K562 (cell line): Measurements from ENCODE around the gene TRAPPC13. TPM values are rescaled to one million over a fixed set of nuclear protein-coding genes. Genes with fewer than 3 reads are reported as not detected.

Experiments used
- ATAC-seq: fragments of 200-7000 bp; cut with Tn5 transposase; 3 replicates; pipeline ENCODE4 v1.9.1; 2020; ENCODE audit warnings: moderate library complexity
- BruUV-seq: library from RNA; stranded (reverse); fragments of 400-500 nt; replicated peaks from 2 replicates; lab custom pipeline; 2021; lab: Mats Ljungman, UMichigan
- CTCF ChIA-PET: fragments of 300-600 bp; formaldehyde crosslinking; extraction: SDS; loops from one replicate; lab custom pipeline; 2021; ENCODE audit warnings: low intra/inter-chr PET ratio; lab: Yijun Ruan, JAX
- POLR2A ChIA-PET: fragments of 300-600, 350-650 bp; sonication (Branson Sonifier 250); formaldehyde crosslinking; extraction: SDS; loops from one replicate; lab custom pipeline; 2021; ENCODE audit warnings: antibody characterized with exemption, inconsistent platforms; lab: Yijun Ruan, JAX
- DNase-seq, 4 experiments: peaks; one replicate each; pipeline versions ENCODE4 v3.0.0 to v3.0.0-alpha.2; 2011 to 2018; ENCODE audit warnings: low spot score in 3 of 4, mixed read lengths in 3 of 4; ENCODE audit errors: extremely low read depth in 1 of 4
- FAIRE-seq: peaks from 2 replicates; lab custom pipeline; 2011; peaks lifted over from hg19 to GRCh38; lab: Jason Lieb, UNC
- H2AFZ ChIP-seq: 2 replicates; pipeline ENCODE4 v1.6.0; 2011; ENCODE audit warnings: low read depth, low read length, control low read depth, inconsistent platforms
- H3K27ac ChIP-seq: fragments of 200-600 bp; 3 replicates; pipeline ENCODE4 v1.8.0; 2011; ENCODE audit warnings: low read depth, mild to moderate bottlenecking, control low read depth, inconsistent platforms, low read length, moderate library complexity, mixed read lengths; ENCODE audit errors: extremely low read depth
- H3K27me3 ChIP-seq, 2 experiments: fragments of 300-600 bp in 1 of 2; 2 replicates in 1 of 2; 3 replicates in 1 of 2; pipeline versions ENCODE4 v1.6.0 to v1.8.0; 2011; ENCODE audit warnings: inconsistent platforms in 2 of 2, low read length in 2 of 2, mild to moderate bottlenecking in 1 of 2, mixed read lengths in 1 of 2, moderate library complexity in 1 of 2; ENCODE audit not compliant: control insufficient read depth in 2 of 2, insufficient read depth in 2 of 2
- H3K36me3 ChIP-seq: fragments of 300-600 bp; 3 replicates; pipeline ENCODE4 v1.8.0; 2011; ENCODE audit warnings: mild to moderate bottlenecking, low read length, inconsistent platforms; ENCODE audit not compliant: control insufficient read depth, insufficient read depth
- H3K4me1 ChIP-seq, 2 experiments: fragments of 200-600 bp in 1 of 2; replicated peaks in 1 of 2; 2 replicates in 1 of 2; 3 replicates in 1 of 2; pipeline versions ENCODE4 v1.5.1 to v1.8.0; 2011; ENCODE audit warnings: inconsistent platforms in 2 of 2, low read length in 2 of 2, mild to moderate bottlenecking in 1 of 2, mixed read lengths in 1 of 2, moderate library complexity in 1 of 2; ENCODE audit not compliant: control insufficient read depth in 2 of 2, insufficient read depth in 2 of 2
- H3K4me2 ChIP-seq: 2 replicates; pipeline ENCODE4 v1.6.1; 2011; ENCODE audit warnings: low read length, control low read depth, inconsistent platforms, mixed read lengths; ENCODE audit not compliant: insufficient read depth
- H3K4me3 ChIP-seq: fragments of 200-600 bp; sonication (generic), shearing (Covaris generic); 2 replicates; pipeline ENCODE4 v1.5.1; 2016; ENCODE audit warnings: control low read depth, inconsistent platforms
- H3K79me2 ChIP-seq: fragments of 200-600 bp; 3 replicates; pipeline ENCODE4 v1.8.0; 2011; ENCODE audit warnings: low read length, inconsistent platforms; ENCODE audit not compliant: control insufficient read depth, insufficient read depth
- H3K9ac ChIP-seq, 2 experiments: 2 replicates each; pipeline versions ENCODE4 v1.6.0 to v1.6.1; 2011; ENCODE audit warnings: low read depth in 2 of 2, low read length in 2 of 2, control low read depth in 1 of 2, inconsistent platforms in 1 of 2, mild to moderate bottlenecking in 1 of 2, mixed read lengths in 1 of 2; ENCODE audit not compliant: insufficient read depth in 1 of 2
- H3K9me1 ChIP-seq: one replicate; pipeline ENCODE4 v1.6.0; 2011; ENCODE audit warnings: inconsistent platforms, mild to moderate bottlenecking, low read length, moderate library complexity; ENCODE audit not compliant: control insufficient read depth, insufficient read depth
- H3K9me3 ChIP-seq: replicated peaks from 2 replicates; pipeline ENCODE4 v1.5.1; 2011; ENCODE audit warnings: low read depth, low read length, inconsistent platforms; ENCODE audit not compliant: control insufficient read depth, insufficient read depth
- H4K20me1 ChIP-seq: replicated peaks from 2 replicates; pipeline ENCODE4 v1.6.1; 2011; ENCODE audit warnings: low read length, inconsistent platforms, mixed read lengths; ENCODE audit not compliant: control insufficient read depth, insufficient read depth
- FIP1L1 ChIP-seq: fragments of 200-400 bp; formaldehyde crosslinking; IDR thresholded peaks from 2 replicates; pipeline ENCODE4 v1.6.1; 2018; ENCODE audit warnings: mild to moderate bottlenecking, low read depth, low read length; ENCODE audit not compliant: poor library complexity, severe bottlenecking
- FOXM1 ChIP-seq, 2 experiments: fragments of 450-650 bp in 1 of 2; sonication (generic) in 1 of 2; formaldehyde crosslinking in 1 of 2; IDR thresholded peaks; 2 replicates each; pipeline versions ENCODE4 v1.6.1 to v1.9.0; 2017 to 2022; ENCODE audit warnings: low read depth in 2 of 2, mild to moderate bottlenecking in 2 of 2, missing genetic modification reagents in 1 of 2, moderate library complexity in 1 of 2
- GTF2A2 ChIP-seq: IDR thresholded peaks from 2 replicates; pipeline ENCODE4 v1.6.1; 2016; ENCODE audit warnings: mild to moderate bottlenecking, missing genetic modification characterization, missing compliant biosample characterization
- HNRNPK ChIP-seq: fragments of 200-400 bp; formaldehyde crosslinking; IDR thresholded peaks from one replicate; pipeline ENCODE4 v1.6.1; 2018; ENCODE audit warnings: mild to moderate bottlenecking, low read depth, low read length; ENCODE audit not compliant: poor library complexity, severe bottlenecking
- KDM4B ChIP-seq, 2 experiments: fragments of 450-650 bp in 1 of 2; sonication (generic) in 1 of 2; IDR thresholded peaks; 2 replicates each; pipeline ENCODE4 v1.6.1; 2016 to 2017; ENCODE audit warnings: borderline replicate concordance in 2 of 2, antibody characterized with exemption in 1 of 2, low read depth in 1 of 2, mild to moderate bottlenecking in 1 of 2
- MTF1 ChIP-seq: fragments of 250-450 bp; sonication (Bioruptor Pico); IDR thresholded peaks from 2 replicates; pipeline ENCODE4 v1.9.0; 2021; ENCODE audit warnings: moderate library complexity, mild to moderate bottlenecking, inconsistent platforms, borderline replicate concordance
- SMARCA5 ChIP-seq: fragments of 450-650 bp; IDR thresholded peaks from 2 replicates; pipeline ENCODE4 v1.6.1; 2016
- TCF3 ChIP-seq: sonication (generic); formaldehyde crosslinking; IDR thresholded peaks from 2 replicates; pipeline ENCODE4 v1.4.0; 2020; ENCODE audit warnings: mild to moderate bottlenecking, missing genetic modification reagents
- YY1 ChIP-seq, 3 experiments: IDR thresholded peaks; 2 replicates each; pipeline ENCODE4 v1.6.1; 2011; ENCODE audit warnings: low read length in 2 of 3, mild to moderate bottlenecking in 2 of 3, moderate library complexity in 2 of 3, borderline replicate concordance in 1 of 3, control low read depth in 1 of 3, low read depth in 1 of 3; ENCODE audit not compliant: insufficient read depth in 3 of 3, insufficient replicate concordance in 2 of 3, control insufficient read depth in 1 of 3, insufficient read length in 1 of 3; ENCODE audit errors: extremely low read depth in 1 of 3
- ZFP1 ChIP-seq: fragments of 450-650 bp; formaldehyde crosslinking; IDR thresholded peaks from 2 replicates; pipeline ENCODE4 v1.4.0; 2020; ENCODE audit warnings: mild to moderate bottlenecking, mixed read lengths
- WGBS: fragments of 100-300 bp; shearing (Covaris generic); methylation state at CpG from one replicate; pipeline ENCODE4 v1.1.6; 2016; ENCODE audit warnings: low coverage, mixed read lengths; ENCODE audit not compliant: insufficient coverage; ENCODE audit errors: missing lambda C conversion rate; 5-methylcytosine and 5-hydroxymethylcytosine counted together
- in situ Hi-C: fragments of 300-500 bp; cut with MboI; formaldehyde crosslinking; loops from 4 replicates; pipeline ENCODE4 v1.15.0; 2018; ENCODE audit warnings: inconsistent platforms, mixed read lengths
- intact Hi-C: fragments of 100-400 bp; cut with micrococcal nuclease; formaldehyde crosslinking; loops from 2 replicates; pipeline ENCODE4 v1.14.2; 2022
- polyA plus RNA-seq, 8 experiments: library from polyadenylated mRNA; depleted of rRNA in 4 of 8; stranded (reverse) in 5 of 8; unstranded in 3 of 8; fragments of >200 nt; fragmentation: Nextera tagmentation in 2 of 8; fragmentation: Illumina TruSeq in 1 of 8; extraction: Ambion mirVana in 2 of 8; extraction: Trizol in 1 of 8; gene quantifications; 2 replicates each; pipeline versions ENCODE4 v1.2.1 to v1.2.3, GENCODE V29; 2011 to 2014; ENCODE audit warnings: inconsistent platforms in 1 of 8, missing spikeins in 1 of 8
- total RNA-seq, 7 experiments: library from RNA; depleted of rRNA in 6 of 7; stranded (reverse); fragments of >200 nt in 6 of 7; fragmentation: Illumina TruSeq in 2 of 7; extraction: Trizol in 2 of 7; gene quantifications; 2 replicates each; pipeline versions ENCODE4 v1.2.1 to v1.2.3, GENCODE V29; 2011 to 2021; ENCODE audit warnings: low replicate concordance in 1 of 7
- TF ChIP-seq, protein P1 (sequence below), 2 experiments: fragments of 450-650 bp in 1 of 2; sonication (generic) in 1 of 2; formaldehyde crosslinking in 1 of 2; IDR thresholded peaks in 1 of 2; conservative IDR thresholded peaks in 1 of 2; 2 replicates each; pipeline versions ENCODE4 v1.6.1 to v1.8.1; 2016 to 2023; ENCODE audit warnings: mild to moderate bottlenecking in 2 of 2, moderate library complexity in 2 of 2, inconsistent platforms in 1 of 2, missing genetic modification reagents in 1 of 2
- TF ChIP-seq, protein P2 (sequence below): IDR thresholded peaks from 3 replicates; pipeline ENCODE4 v1.6.1; 2011; ENCODE audit warnings: borderline replicate concordance, mild to moderate bottlenecking; ENCODE audit not compliant: insufficient read length, insufficient read depth
- TF ChIP-seq, protein P3 (sequence below): sonication (generic); formaldehyde crosslinking; IDR thresholded peaks from 2 replicates; pipeline ENCODE4 v1.8.0; 2022; ENCODE audit warnings: missing genetic modification reagents, mild to moderate bottlenecking, borderline replicate concordance
- TF ChIP-seq, protein P4 (sequence below): IDR thresholded peaks from 2 replicates; pipeline ENCODE4 v1.6.1; 2016; ENCODE audit warnings: missing genetic modification characterization, missing compliant biosample characterization
- TF ChIP-seq, protein P5 (sequence below): fragments of 450-650 bp; conservative IDR thresholded peaks from 2 replicates; pipeline ENCODE4 v1.6.1; 2016; ENCODE audit warnings: missing genetic modification characterization, low read depth, mild to moderate bottlenecking, missing compliant biosample characterization, moderate library complexity

Gene TRAPPC13
- total and polyA plus RNA-seq, 9 of the 15 experiments (the other 6 are each of a cell fraction or from before 2014, with no cell fraction given) = 16.2 to 43.8 (median 24.0) TPM

DNA sequence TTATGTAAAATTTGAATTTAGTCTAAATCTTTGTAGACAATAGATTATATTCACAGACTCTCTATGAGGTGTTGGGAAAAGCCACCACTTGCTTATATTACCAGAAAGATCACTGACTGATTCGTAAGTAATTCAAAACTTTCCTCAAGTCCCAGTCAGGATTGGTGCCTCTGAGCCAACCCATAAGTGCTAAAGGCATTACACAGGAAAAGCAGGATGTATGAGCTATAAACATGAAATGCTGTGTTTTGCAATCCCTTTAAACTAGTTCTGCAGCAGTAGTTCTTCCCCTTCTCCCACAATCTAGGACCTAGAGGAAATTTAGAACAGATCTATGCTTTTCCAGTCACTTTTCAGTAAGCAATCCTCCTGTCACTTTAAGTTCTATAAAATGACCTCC, 48.0 kb downstream of the TRAPPC13 start:
- ATAC-seq (no peak), FAIRE-seq (no peak), DNase-seq (no peak)
- H2AFZ ChIP-seq = no peak overlapping the region
- no peaks in the 10 kb centered on the region for H3K79me2 ChIP-seq
- ChIA-PET CTCF (no interaction called here), POLR2A (no interaction called here)
- no peaks in the 10 kb centered on the region for H3K9me3 ChIP-seq
- H4K20me1 ChIP-seq = no peaks in the 10 kb centered on the region
- no peak overlapping the region for H3K9ac ChIP-seq
- H3K27me3 ChIP-seq = no peaks in the 10 kb centered on the region
- H3K4me2 ChIP-seq = no peak overlapping the region
- no peak overlapping the region for H3K27ac ChIP-seq
- no peak overlapping the region for H3K4me3 ChIP-seq
- intact Hi-C loops (no loop called here), in situ Hi-C loops (no loop called here)
- peaks cover 12% of the 10 kb centered on the region; the same call in 1 of the 3 replicates for H3K36me3 ChIP-seq
- 8% methylated on average over 1 of the region's 1 CpG for WGBS
- no peaks in the 10 kb centered on the region for H3K9me1 ChIP-seq
- no peaks in the 10 kb centered on the region for H3K4me1 ChIP-seq
- no TSS peak for BruUV-seq
- TF ChIP-seq, protein P1, sequence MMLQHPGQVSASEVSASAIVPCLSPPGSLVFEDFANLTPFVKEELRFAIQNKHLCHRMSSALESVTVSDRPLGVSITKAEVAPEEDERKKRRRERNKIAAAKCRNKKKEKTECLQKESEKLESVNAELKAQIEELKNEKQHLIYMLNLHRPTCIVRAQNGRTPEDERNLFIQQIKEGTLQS (IDR thresholded peaks at IDR 0.05) = no peak
- TF ChIP-seq, protein P1 (CRISPR knock-in tag; conservative IDR thresholded peaks at IDR 0.05) = no peak
- TF ChIP-seq FIP1L1 = no peak
- TF ChIP-seq KDM4B (IDR thresholded peaks at IDR 0.05; ENCODE audit: borderline replicate concordance in 2 of 2, low read depth in 1 of 2) = no peak
- TF ChIP-seq, protein P2, sequence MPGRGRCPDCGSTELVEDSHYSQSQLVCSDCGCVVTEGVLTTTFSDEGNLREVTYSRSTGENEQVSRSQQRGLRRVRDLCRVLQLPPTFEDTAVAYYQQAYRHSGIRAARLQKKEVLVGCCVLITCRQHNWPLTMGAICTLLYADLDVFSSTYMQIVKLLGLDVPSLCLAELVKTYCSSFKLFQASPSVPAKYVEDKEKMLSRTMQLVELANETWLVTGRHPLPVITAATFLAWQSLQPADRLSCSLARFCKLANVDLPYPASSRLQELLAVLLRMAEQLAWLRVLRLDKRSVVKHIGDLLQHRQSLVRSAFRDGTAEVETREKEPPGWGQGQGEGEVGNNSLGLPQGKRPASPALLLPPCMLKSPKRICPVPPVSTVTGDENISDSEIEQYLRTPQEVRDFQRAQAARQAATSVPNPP = no peak
- no peak for TF ChIP-seq FOXM1 (IDR thresholded peaks at IDR 0.05; ENCODE audit: low read depth)
- no peak for TF ChIP-seq FOXM1 (CRISPR knock-in tag; IDR thresholded peaks at IDR 0.05; ENCODE audit: low read depth)
- TF ChIP-seq, protein P3, sequence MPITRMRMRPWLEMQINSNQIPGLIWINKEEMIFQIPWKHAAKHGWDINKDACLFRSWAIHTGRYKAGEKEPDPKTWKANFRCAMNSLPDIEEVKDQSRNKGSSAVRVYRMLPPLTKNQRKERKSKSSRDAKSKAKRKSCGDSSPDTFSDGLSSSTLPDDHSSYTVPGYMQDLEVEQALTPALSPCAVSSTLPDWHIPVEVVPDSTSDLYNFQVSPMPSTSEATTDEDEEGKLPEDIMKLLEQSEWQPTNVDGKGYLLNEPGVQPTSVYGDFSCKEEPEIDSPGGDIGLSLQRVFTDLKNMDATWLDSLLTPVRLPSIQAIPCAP = no peak
- TF ChIP-seq TCF3 = no peak
- TF ChIP-seq YY1 (IDR thresholded peaks at IDR 0.05; ENCODE audit: borderline replicate concordance in 1 of 3, control insufficient read depth in 1 of 3, extremely low read depth in 1 of 3, insufficient read depth in 3 of 3, insufficient read length in 1 of 3, insufficient replicate concordance in 2 of 3, low read depth in 1 of 3, low read length in 2 of 3) = no peak
- TF ChIP-seq HNRNPK = no peak
- TF ChIP-seq GTF2A2 (tag) = no peak
- TF ChIP-seq SMARCA5 = no peak
- no peak for TF ChIP-seq MTF1 (CRISPR knock-in tag)
- TF ChIP-seq, protein P4, sequence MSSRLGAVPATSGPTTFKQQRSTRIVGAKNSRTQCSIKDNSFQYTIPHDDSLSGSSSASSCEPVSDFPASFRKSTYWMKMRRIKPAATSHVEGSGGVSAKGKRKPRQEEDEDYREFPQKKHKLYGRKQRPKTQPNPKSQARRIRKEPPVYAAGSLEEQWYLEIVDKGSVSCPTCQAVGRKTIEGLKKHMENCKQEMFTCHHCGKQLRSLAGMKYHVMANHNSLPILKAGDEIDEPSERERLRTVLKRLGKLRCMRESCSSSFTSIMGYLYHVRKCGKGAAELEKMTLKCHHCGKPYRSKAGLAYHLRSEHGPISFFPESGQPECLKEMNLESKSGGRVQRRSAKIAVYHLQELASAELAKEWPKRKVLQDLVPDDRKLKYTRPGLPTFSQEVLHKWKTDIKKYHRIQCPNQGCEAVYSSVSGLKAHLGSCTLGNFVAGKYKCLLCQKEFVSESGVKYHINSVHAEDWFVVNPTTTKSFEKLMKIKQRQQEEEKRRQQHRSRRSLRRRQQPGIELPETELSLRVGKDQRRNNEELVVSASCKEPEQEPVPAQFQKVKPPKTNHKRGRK (tag) = no peak
- no peak for TF ChIP-seq ZFP1 (CRISPR knock-in tag)
- TF ChIP-seq, protein P5, sequence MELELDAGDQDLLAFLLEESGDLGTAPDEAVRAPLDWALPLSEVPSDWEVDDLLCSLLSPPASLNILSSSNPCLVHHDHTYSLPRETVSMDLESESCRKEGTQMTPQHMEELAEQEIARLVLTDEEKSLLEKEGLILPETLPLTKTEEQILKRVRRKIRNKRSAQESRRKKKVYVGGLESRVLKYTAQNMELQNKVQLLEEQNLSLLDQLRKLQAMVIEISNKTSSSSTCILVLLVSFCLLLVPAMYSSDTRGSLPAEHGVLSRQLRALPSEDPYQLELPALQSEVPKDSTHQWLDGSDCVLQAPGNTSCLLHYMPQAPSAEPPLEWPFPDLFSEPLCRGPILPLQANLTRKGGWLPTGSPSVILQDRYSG = no peak
